Stimulated activated CD8-positive, alpha-beta memory T cell treated with anti-CD3 and anti-CD28 coated beads, Interleukin-7, amount 100 ng/mL, for 48 hours (primary cell): ENCODE data around the gene ARHGAP15.

Experiments used
- DNase-seq, 2 donors: peaks; one replicate each; pipeline ENCODE4 v3.0.0-alpha.2; 2020; ENCODE audit warnings: low read depth in 1 of 2; ENCODE audit errors: extremely low read depth in 1 of 2

Gene ARHGAP15

GRCh38 chr2:143392358-143392757 is 263.1 kb downstream of the ARHGAP15 start:
- no peak for DNase-seq

GRCh38 chr2:143394062-143394461 is 264.8 kb downstream of the ARHGAP15 start:
- DNase-seq = no peak

- no peak for DNase-seq
Observed at GRCh38 chr2:143397884-143398614, 268.8 kb downstream of the ARHGAP15 start.

- DNase-seq = no peak
Observed at GRCh38 chr2:143398781-143399180, 269.6 kb downstream of the ARHGAP15 start.

GRCh38 chr2:143399631-143400069 is 270.4 kb downstream of the ARHGAP15 start:
- no peak for DNase-seq

GRCh38 chr2:143401861-143402260 is 272.6 kb downstream of the ARHGAP15 start:
- no peak for DNase-seq

- DNase-seq = no peak
Observed at GRCh38 chr2:143402451-143402850, 273.2 kb downstream of the ARHGAP15 start.

GRCh38 chr2:143410082-143410897 is 281.1 kb downstream of the ARHGAP15 start:
- no peak for DNase-seq

- no peak for DNase-seq
Observed at GRCh38 chr2:143415571-143415970, 286.4 kb downstream of the ARHGAP15 start.

GRCh38 chr2:143417428-143417827 is 288.2 kb downstream of the ARHGAP15 start:
- DNase-seq = no peak

- no peak for DNase-seq
Observed at GRCh38 chr2:143420313-143420712, 291.1 kb downstream of the ARHGAP15 start.

GRCh38 chr2:143422681-143423080 is 293.5 kb downstream of the ARHGAP15 start:
- no peak for DNase-seq

- DNase-seq = no peak
Observed at GRCh38 chr2:143425896-143426295, 296.7 kb downstream of the ARHGAP15 start.

GRCh38 chr2:143426296-143426695 is 297.1 kb downstream of the ARHGAP15 start:
- DNase-seq = no peak

GRCh38 chr2:143428700-143429099 is 299.5 kb downstream of the ARHGAP15 start:
- no peak for DNase-seq

GRCh38 chr2:143429932-143430679 is 300.9 kb downstream of the ARHGAP15 start:
- no peak for DNase-seq

- no peak for DNase-seq
Observed at GRCh38 chr2:143431316-143431715, 302.1 kb downstream of the ARHGAP15 start.

- DNase-seq = no peak
Observed at GRCh38 chr2:143433251-143433650, 304.0 kb downstream of the ARHGAP15 start.

- DNase-seq = no peak
Observed at GRCh38 chr2:143433840-143434239, 304.6 kb downstream of the ARHGAP15 start.

GRCh38 chr2:143434445-143434844 is 305.2 kb downstream of the ARHGAP15 start:
- DNase-seq = no peak

- DNase-seq = no peak
Observed at GRCh38 chr2:143435131-143435530, 305.9 kb downstream of the ARHGAP15 start.
